A549 (cell line): ENCODE measurements around the gene ASTL. TPM values are rescaled to one million over a fixed set of nuclear protein-coding genes. Genes with fewer than 3 reads are reported as not detected.

ENCODE experiments used
- ATAC-seq, 2 experiments: fragments of 200-7000 bp in 1 of 2; fragments of >200 bp in 1 of 2; cut with Nextera tagmentation in 1 of 2; cut with Tn5 transposase in 1 of 2; 3 replicates each; pipeline versions ENCODE4 v1.8.0 to v1.9.1; 2018 to 2020; ENCODE audit warnings: mild to moderate bottlenecking in 1 of 2, moderate library complexity in 1 of 2
- CTCF ChIA-PET: fragments of 300-600 bp; sonication (Branson Sonifier 250); formaldehyde crosslinking; extraction: SDS; loops from one replicate; lab custom pipeline; 2021; ENCODE audit warnings: antibody characterized with exemption, inconsistent platforms; lab: Yijun Ruan, JAX
- POLR2A ChIA-PET: fragments of 350-600 bp; formaldehyde crosslinking; extraction: SDS; loops from one replicate; lab custom pipeline; 2021; ENCODE audit warnings: antibody characterized with exemption, inconsistent platforms; lab: Yijun Ruan, JAX
- DNase-seq, 2 experiments: peaks; one replicate each; pipeline versions ENCODE4 v3.0.0 to v3.0.0-alpha.2; 2011 to 2016; ENCODE audit warnings: low read depth in 1 of 2, low spot score in 1 of 2
- FAIRE-seq: peaks from 2 replicates; lab custom pipeline; 2011; peaks lifted over from hg19 to GRCh38; lab: Jason Lieb, UNC
- H3K27ac ChIP-seq, 2 experiments: fragments of >200 bp; sonication (Bioruptor Twin); formaldehyde crosslinking; 3 replicates each; pipeline ENCODE4 v1.5.1; 2016 to 2017
- H3K4me1 ChIP-seq: fragments of >200 bp; sonication (Bioruptor Twin); formaldehyde crosslinking; 3 replicates; pipeline ENCODE4 v1.6.1; 2016
- H3K4me2 ChIP-seq: fragments of >200 bp; sonication (Bioruptor Twin); formaldehyde crosslinking; 3 replicates; pipeline ENCODE4 v1.6.1; 2016
- H3K4me3 ChIP-seq: fragments of >200 bp; sonication (Bioruptor Twin); formaldehyde crosslinking; 3 replicates; pipeline ENCODE4 v1.5.1; 2016
- H3K9me3 ChIP-seq: fragments of >200 bp; sonication (Bioruptor Twin); formaldehyde crosslinking; 3 replicates; pipeline ENCODE4 v1.6.1; 2016
- ATOH8 ChIP-seq: fragments of 250-450 bp; sonication (Bioruptor Pico); IDR thresholded peaks from 2 replicates; pipeline ENCODE4 v1.5.0; 2020; ENCODE audit warnings: low read depth, mild to moderate bottlenecking, moderate library complexity
- CBX2 ChIP-seq: fragments of 200-600 bp; sonication (generic); IDR thresholded peaks from 2 replicates; pipeline ENCODE4 v1.6.1; 2016; ENCODE audit warnings: low read depth, mild to moderate bottlenecking, borderline replicate concordance
- CEBPB ChIP-seq, 2 experiments: fragments of >200 bp in 1 of 2; sonication (Bioruptor Twin) in 1 of 2; formaldehyde crosslinking in 1 of 2; IDR thresholded peaks; 2 replicates each; pipeline ENCODE4 v1.6.1; 2012 to 2016
- EHF ChIP-seq: fragments of 250-450 bp; sonication (Bioruptor Pico); IDR thresholded peaks from 2 replicates; pipeline ENCODE4 v1.5.0; 2020; ENCODE audit warnings: mild to moderate bottlenecking
- EHMT2 ChIP-seq: fragments of 200-600 bp; sonication (generic); IDR thresholded peaks from 2 replicates; pipeline ENCODE4 v1.6.1; 2016; ENCODE audit warnings: antibody characterized with exemption, low read depth, mild to moderate bottlenecking, moderate library complexity
- EP300 ChIP-seq, 2 experiments: fragments of >200 bp; sonication (Bioruptor Twin); formaldehyde crosslinking; IDR thresholded peaks; 2 replicates in 1 of 2; 3 replicates in 1 of 2; pipeline ENCODE4 v1.6.1; 2016 to 2017
- ESRRA ChIP-seq: fragments of 150-350 bp; IDR thresholded peaks from 2 replicates; pipeline ENCODE4 v1.6.1; 2014; ENCODE audit warnings: mild to moderate bottlenecking, low read length, borderline replicate concordance
- FOXS1 ChIP-seq: fragments of 250-450 bp; sonication (Bioruptor Pico); IDR thresholded peaks from 2 replicates; pipeline ENCODE4 v1.5.0; 2020; ENCODE audit warnings: mild to moderate bottlenecking, moderate library complexity
- GATA3 ChIP-seq: IDR thresholded peaks from 2 replicates; pipeline ENCODE4 v1.6.1; 2012; ENCODE audit warnings: borderline replicate concordance
- HDAC2 ChIP-seq: fragments of 200-600 bp; sonication (generic); IDR thresholded peaks from 2 replicates; pipeline ENCODE4 v1.6.1; 2016
- HOXB5 ChIP-seq: fragments of 250-450 bp; sonication (Bioruptor Pico); IDR thresholded peaks from 2 replicates; pipeline ENCODE4 v1.5.0; 2020; ENCODE audit warnings: mild to moderate bottlenecking, moderate library complexity
- JUN ChIP-seq, 2 experiments: fragments of >200 bp; sonication (Bioruptor Twin); formaldehyde crosslinking; IDR thresholded peaks; 2 replicates in 1 of 2; 3 replicates in 1 of 2; pipeline ENCODE4 v1.6.1; 2016 to 2017
- KDM5A ChIP-seq: fragments of 200-600 bp; sonication (generic); IDR thresholded peaks from 2 replicates; pipeline ENCODE4 v1.6.1; 2016; ENCODE audit warnings: antibody characterized with exemption, mild to moderate bottlenecking
- MAFK ChIP-seq: fragments of 450-650 bp; IDR thresholded peaks from 2 replicates; pipeline ENCODE4 v1.6.1; 2014; ENCODE audit not compliant: partially characterized antibody
- NFE2L2 ChIP-seq: fragments of 150-350 bp; conservative IDR thresholded peaks from 2 replicates; pipeline ENCODE4 v1.6.1; 2014; ENCODE audit warnings: low read length
- NPAS2 ChIP-seq: fragments of 250-450 bp; sonication (Bioruptor Pico); IDR thresholded peaks from 2 replicates; pipeline ENCODE4 v1.8.0; 2022; ENCODE audit warnings: mild to moderate bottlenecking, moderate library complexity, borderline replicate concordance
- NR3C1 ChIP-seq: fragments of >200 bp; sonication (Bioruptor Twin); formaldehyde crosslinking; IDR thresholded peaks from 3 replicates; pipeline ENCODE4 v1.6.1; 2017
- POLR2AphosphoS2 ChIP-seq: conservative IDR thresholded peaks from 2 replicates; pipeline ENCODE4 v1.6.1; 2012; ENCODE audit warnings: low read length, improper control_type of control experiment, inconsistent platforms
- RCOR1 ChIP-seq: fragments of 150-350 bp; IDR thresholded peaks from 2 replicates; pipeline ENCODE4 v1.6.1; 2014; ENCODE audit warnings: antibody characterized with exemption, low read length, low read depth
- RFX5 ChIP-seq: fragments of 450-650 bp; IDR thresholded peaks from 2 replicates; pipeline ENCODE4 v1.7.1; 2014; ENCODE audit warnings: antibody characterized with exemption, mild to moderate bottlenecking, moderate library complexity
- SMC3 ChIP-seq: fragments of >200 bp; sonication (Bioruptor Twin); formaldehyde crosslinking; IDR thresholded peaks from 3 replicates; pipeline ENCODE4 v1.6.1; 2018; ENCODE audit warnings: inconsistent platforms
- TFCP2L1 ChIP-seq: fragments of 250-450 bp; sonication (Bioruptor Pico); IDR thresholded peaks from 2 replicates; pipeline ENCODE4 v1.5.0; 2021; ENCODE audit warnings: mild to moderate bottlenecking
- TP53 ChIP-seq: fragments of 250-450 bp; sonication (Bioruptor Pico); IDR thresholded peaks from 2 replicates; pipeline ENCODE4 v1.5.0; 2021; ENCODE audit warnings: mild to moderate bottlenecking, moderate library complexity
- ZFP36 ChIP-seq: fragments of 450-650 bp; IDR thresholded peaks from 2 replicates; pipeline ENCODE4 v1.6.1; 2014; ENCODE audit warnings: borderline replicate concordance; ENCODE audit not compliant: partially characterized antibody
- ZNF302 ChIP-seq: fragments of 250-450 bp; sonication (Bioruptor Pico); IDR thresholded peaks from 2 replicates; pipeline ENCODE4 v1.9.0; 2021; ENCODE audit warnings: inconsistent platforms, mild to moderate bottlenecking, moderate library complexity
- ZSCAN20 ChIP-seq: fragments of 250-450 bp; sonication (Bioruptor Pico); IDR thresholded peaks from 2 replicates; pipeline ENCODE4 v1.8.0; 2022; ENCODE audit warnings: mild to moderate bottlenecking, moderate library complexity
- WGBS: methylation state at CpG from one replicate; pipeline ENCODE4 v1.1.6; 2017; ENCODE audit errors: missing lambda C conversion rate; 5-methylcytosine and 5-hydroxymethylcytosine counted together
- polyA plus RNA-seq, 4 experiments: library from polyadenylated mRNA; depleted of rRNA in 3 of 4; stranded (reverse); fragments of >200 nt; fragmentation: RNase III in 1 of 4; extraction: RNeasy Plus Mini Kit Qiagen cat#74134 plus additional on column Dnase treatment in 1 of 4; gene quantifications; 2 replicates in 3 of 4; 3 replicates in 1 of 4; pipeline ENCODE4 v1.2.3, GENCODE V29; 2011 to 2017
- TF ChIP-seq, protein P1 (sequence below): IDR thresholded peaks from 2 replicates; pipeline ENCODE4 v1.6.1; 2012; ENCODE audit warnings: low read depth, borderline replicate concordance
- TF ChIP-seq, protein P2 (sequence below): fragments of 200-600 bp; sonication (generic); IDR thresholded peaks from 2 replicates; pipeline ENCODE4 v1.6.1; 2016; ENCODE audit warnings: antibody characterized with exemption, mild to moderate bottlenecking, moderate library complexity
- TF ChIP-seq, protein P3 (sequence below): IDR thresholded peaks from 2 replicates; pipeline ENCODE4 v1.6.1; 2012

ASTL gene
- polyA plus RNA-seq, 2 of the 4 experiments (the other 2 are of a cell fraction), result not detected

DNA sequence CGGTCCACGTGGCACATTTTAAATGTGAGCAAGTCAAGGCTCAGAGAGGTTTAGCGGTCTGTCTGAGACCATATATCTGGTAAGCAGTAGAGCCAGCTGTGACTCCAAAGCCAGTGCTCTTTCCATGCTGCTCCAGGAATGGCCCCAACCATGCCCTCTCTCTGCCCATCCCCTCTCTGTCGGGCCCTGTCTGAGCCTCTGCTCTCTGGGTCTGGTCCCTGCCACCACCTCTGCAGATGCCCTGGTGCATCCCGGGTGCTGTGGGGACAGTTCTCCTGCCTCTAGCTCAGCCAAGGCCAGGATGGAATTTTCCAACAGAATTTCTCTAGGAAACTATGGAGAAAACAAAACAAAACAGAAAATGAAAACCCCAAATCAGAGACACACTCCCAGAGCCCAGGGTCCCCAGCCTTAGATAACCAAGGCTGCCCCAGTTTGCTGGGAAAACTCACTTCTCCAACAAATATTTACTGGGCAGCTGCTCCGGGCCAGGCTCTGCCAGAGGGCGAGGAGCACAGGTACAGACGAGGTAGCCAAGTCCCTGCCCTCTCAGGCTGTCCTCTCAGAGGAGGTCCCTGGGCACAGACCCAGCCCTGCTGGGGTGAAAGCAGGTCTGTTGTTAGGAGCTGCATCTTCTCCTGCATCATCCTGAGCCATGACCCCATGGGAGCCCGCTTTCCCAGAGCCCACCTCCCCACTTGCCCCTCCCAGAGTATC, 31.2 kb downstream of the ASTL start:
- POLR2A ChIA-PET, result interaction anchor here (0.6 kb wide), 1 partner anchor 197 kb away, joined by 4 read pairs; no protein-coding TSS in a partner anchor

GRCh38 chr2:96105994-96106715, 32.1 kb downstream of the ASTL start:
- FAIRE-seq (no peak), DNase-seq (no peak), ATAC-seq (no peak)
- no peaks in the 10 kb centered on the region for H3K4me1 ChIP-seq
- H3K4me2 ChIP-seq, result no peak overlapping the region
- H3K27ac ChIP-seq, result no peak overlapping the region
- no peak overlapping the region for H3K4me3 ChIP-seq
- peaks cover 12% of the 10 kb centered on the region for H3K9me3 ChIP-seq
- POLR2A ChIA-PET, result no interaction called here
- TF ChIP-seq SMC3, result no peak
- TF ChIP-seq EHMT2, result no peak
- TF ChIP-seq HDAC2, result no peak
- no peak for TF ChIP-seq ZSCAN20 (CRISPR knock-in tag)
- TF ChIP-seq CEBPB (IDR thresholded peaks at IDR 0.05), result no peak
- no peak for TF ChIP-seq POLR2AphosphoS2
- TF ChIP-seq, protein P1, sequence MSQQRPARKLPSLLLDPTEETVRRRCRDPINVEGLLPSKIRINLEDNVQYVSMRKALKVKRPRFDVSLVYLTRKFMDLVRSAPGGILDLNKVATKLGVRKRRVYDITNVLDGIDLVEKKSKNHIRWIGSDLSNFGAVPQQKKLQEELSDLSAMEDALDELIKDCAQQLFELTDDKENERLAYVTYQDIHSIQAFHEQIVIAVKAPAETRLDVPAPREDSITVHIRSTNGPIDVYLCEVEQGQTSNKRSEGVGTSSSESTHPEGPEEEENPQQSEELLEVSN, result no peak
- TF ChIP-seq TP53, result no peak
- no peak for TF ChIP-seq EP300 (IDR thresholded peaks at IDR 0.05)
- no peak for TF ChIP-seq KDM5A
- no peak for TF ChIP-seq JUN (IDR thresholded peaks at IDR 0.05)
- TF ChIP-seq NPAS2 (CRISPR knock-in tag), result no peak
- no peak for TF ChIP-seq EHF (CRISPR knock-in tag)
- no peak for TF ChIP-seq RCOR1
- TF ChIP-seq, protein P2, sequence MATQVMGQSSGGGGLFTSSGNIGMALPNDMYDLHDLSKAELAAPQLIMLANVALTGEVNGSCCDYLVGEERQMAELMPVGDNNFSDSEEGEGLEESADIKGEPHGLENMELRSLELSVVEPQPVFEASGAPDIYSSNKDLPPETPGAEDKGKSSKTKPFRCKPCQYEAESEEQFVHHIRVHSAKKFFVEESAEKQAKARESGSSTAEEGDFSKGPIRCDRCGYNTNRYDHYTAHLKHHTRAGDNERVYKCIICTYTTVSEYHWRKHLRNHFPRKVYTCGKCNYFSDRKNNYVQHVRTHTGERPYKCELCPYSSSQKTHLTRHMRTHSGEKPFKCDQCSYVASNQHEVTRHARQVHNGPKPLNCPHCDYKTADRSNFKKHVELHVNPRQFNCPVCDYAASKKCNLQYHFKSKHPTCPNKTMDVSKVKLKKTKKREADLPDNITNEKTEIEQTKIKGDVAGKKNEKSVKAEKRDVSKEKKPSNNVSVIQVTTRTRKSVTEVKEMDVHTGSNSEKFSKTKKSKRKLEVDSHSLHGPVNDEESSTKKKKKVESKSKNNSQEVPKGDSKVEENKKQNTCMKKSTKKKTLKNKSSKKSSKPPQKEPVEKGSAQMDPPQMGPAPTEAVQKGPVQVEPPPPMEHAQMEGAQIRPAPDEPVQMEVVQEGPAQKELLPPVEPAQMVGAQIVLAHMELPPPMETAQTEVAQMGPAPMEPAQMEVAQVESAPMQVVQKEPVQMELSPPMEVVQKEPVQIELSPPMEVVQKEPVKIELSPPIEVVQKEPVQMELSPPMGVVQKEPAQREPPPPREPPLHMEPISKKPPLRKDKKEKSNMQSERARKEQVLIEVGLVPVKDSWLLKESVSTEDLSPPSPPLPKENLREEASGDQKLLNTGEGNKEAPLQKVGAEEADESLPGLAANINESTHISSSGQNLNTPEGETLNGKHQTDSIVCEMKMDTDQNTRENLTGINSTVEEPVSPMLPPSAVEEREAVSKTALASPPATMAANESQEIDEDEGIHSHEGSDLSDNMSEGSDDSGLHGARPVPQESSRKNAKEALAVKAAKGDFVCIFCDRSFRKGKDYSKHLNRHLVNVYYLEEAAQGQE, result no peak
- no peak for TF ChIP-seq MAFK
- CTCF ChIA-PET, result interaction anchor here (15.3 kb wide), 1 partner anchor 8 kb away, joined by 126 read pairs; the partner anchor contains the start of gene ADRA2B
- WGBS, result 73% methylated on average over 8 of the region's 8 CpGs

More for the DNA sequence above, 31.2 kb downstream of the ASTL start:
- no peak for FAIRE-seq
- CTCF ChIA-PET, result interaction anchor here (0.7 to 15.3 kb wide), 4 partner anchors 7 to 85 kb away, joined by 3 to 126 read pairs (median 5); partner anchors contain the start of gene ADRA2B
- peaks cover 12% of the 10 kb centered on the region for H3K9me3 ChIP-seq
- 44% methylated on average over 9 of the region's 9 CpGs for WGBS
- no peak overlapping the region for H3K27ac ChIP-seq
- DNase-seq, result no peak
- H3K4me2 ChIP-seq, result no peak overlapping the region
- no peak overlapping the region for H3K4me3 ChIP-seq
- no peaks in the 10 kb centered on the region for H3K4me1 ChIP-seq
- no peak for ATAC-seq
- TF ChIP-seq GATA3 (no peak), NR3C1 (no peak), RFX5 (no peak), HDAC2 (no peak), CBX2 (no peak), HOXB5 (no peak), SMC3 (no peak), TFCP2L1 (CRISPR knock-in tag) (no peak), ZNF302 (CRISPR knock-in tag) (no peak), ATOH8 (no peak), FOXS1 (CRISPR knock-in tag) (no peak), NFE2L2 (no peak), MAFK (no peak), ZFP36 (no peak), ESRRA (no peak)
- TF ChIP-seq, protein P3, sequence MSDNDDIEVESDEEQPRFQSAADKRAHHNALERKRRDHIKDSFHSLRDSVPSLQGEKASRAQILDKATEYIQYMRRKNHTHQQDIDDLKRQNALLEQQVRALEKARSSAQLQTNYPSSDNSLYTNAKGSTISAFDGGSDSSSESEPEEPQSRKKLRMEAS, result no peak
